GM18909 (cell line): Measurements from ENCODE around the gene SH3BP4.

ENCODE experiments used
- ATAC-seq: cut with Tn5 transposase; IDR thresholded peaks from one replicate; pipeline ENCODE4 v1.9.1; 2021; ENCODE audit warnings: mild to moderate bottlenecking; ENCODE audit not compliant: unreplicated experiment, poor library complexity

The SH3BP4 gene

DNA sequence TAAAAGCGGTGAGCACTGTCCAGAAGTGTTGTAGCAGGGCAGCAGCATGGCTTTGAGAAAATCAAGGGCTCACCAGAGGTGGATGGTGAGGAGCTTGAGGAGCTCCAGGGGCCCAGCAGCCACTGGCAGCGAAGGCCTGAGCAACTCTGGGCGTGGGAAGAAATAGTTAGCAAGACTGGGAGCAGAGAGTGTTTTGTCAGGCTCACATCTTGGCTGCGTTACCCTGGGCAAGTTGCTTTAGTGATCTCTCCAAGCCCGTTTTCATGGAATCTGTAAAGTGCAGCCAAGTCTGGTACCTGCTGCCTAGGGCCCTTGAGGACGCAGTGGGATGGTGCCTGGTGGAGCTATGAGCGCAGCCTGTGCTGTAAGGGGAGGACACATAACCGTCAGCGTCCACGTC is 78.3 kb downstream of the SH3BP4 start:
- no peak for ATAC-seq

DNA sequence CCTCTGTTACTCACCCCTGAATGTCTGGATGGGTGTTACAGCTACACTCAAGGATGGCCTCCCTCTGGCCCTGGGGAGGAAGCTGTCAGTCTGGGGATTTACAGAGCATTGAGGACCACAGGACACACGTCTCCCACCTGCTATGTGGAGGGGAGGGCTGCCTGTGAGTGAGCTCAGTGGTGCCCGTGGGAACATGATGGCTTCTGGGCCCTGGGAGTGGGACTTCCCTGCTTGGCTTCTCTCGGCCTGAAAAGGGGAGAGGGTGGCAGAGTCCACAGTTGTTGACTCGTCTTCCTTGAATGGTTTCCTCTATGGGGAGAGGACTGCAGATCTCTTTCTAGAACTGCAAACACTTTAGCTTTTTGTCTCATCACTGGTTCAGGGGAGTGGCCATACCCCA is 79.1 kb downstream of the SH3BP4 start:
- no peak for ATAC-seq

DNA sequence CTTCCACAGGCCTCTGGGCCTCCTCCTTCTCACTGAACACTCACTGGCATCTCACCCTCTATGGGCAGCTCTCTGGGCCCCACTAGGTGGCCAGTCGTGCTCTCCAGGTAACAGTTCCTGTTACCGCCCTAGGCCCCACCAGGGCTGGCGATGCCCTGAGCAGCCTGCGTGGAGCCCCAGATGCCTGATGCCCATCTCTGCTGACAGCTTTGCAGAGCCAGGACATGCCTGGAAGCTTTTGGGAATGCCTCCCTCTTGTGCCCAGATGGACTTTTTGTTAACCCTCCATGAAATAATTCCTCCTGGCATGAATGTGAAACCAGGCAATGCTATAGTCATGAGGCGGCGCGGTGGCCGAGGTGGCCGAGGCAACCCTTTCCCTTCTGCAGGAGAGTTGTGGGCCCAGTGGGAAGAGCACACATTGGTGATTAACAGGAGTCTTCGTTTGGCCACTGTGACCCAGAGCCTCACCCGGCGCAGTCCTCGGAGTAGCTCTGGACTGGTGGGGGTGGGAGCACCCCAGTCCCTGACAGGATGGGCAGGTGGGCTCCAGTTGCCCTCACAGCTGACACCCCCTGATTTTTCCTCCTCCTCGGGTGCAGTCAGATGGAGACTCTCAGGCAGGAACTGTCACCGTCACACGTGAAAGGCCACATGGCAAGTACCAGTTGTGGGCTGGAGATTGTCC is 80.0 kb downstream of the SH3BP4 start:
- no peak for ATAC-seq

DNA sequence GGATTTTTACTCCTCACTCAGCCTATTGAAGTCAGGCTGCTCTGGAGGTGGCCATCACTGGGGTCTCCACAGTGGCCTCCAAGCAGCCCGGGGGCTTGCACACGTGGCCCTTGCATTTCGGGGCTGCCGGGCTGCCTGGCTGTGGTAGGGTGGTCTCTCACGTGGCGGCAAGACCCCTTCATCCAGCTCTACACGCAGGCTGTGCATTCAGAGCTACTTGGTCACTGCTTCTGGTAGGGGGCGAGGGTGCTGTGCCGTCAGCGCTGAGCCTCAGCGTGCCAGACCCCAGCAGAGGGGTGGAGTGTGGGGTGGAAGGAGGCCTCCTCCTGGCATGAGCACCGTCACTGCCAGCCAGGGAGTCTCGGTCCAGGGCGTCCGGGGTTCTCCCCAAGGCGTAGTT is 80.6 kb downstream of the SH3BP4 start:
- ATAC-seq: no peak

DNA sequence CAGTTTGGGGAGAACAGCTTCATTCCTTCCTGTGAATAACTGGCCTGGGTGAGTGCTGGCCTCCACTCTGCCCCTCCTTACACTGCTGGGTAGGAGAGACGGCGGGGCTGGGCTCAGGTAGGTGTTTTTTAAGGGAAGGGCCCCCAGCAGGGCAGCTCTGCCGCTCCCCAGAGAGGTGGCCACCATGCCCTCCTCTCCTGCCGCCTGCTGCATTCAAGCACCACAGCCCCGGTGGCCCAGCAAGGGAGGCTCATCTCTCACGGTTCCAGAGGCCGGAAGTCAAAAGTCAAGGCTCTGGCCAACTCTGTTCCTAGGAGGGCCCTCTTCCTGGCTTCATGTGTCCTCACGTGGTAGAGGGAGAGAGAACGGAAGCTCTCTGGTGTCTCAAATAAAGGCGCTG is 81.1 kb downstream of the SH3BP4 start:
- ATAC-seq: no peak

DNA sequence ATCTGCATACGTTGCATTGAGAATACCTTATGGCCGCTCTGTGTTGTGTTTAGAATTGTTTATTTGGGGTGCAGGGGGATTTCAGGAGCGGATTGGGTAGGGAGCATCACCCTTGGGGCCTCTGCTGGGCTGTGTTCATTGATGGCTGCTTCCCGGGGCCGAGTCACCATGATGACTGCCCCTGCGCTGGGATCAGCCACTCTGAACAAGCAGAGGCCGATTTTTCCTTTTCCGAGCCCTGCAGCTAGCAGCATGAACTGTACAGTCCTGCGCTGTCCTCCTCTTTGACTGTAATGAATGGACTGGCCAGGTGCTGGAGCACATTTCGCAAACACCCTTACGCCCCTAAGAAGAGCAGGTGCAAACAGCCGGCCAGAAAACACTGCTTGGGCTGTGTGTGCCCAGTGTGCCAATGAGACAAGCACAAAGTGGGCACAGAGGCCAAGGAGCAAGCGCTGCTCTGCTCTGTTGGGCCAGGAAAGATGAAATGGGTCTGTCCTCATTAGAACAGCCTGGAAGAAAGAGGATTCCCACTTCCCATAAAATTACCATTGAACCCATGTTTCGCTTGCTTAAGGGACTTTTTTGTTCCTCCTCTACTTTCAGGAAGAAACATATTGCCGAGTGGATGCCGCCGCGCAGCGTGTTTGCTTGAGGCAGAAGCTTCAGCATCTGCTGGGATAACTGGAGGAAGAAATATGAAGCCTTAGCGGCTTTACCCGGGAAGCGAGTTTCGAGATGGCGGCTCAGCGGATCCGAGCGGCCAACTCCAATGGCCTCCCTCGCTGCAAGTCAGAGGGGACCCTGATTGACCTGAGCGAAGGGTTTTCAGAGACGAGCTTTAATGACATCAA is 82.7 kb downstream of the SH3BP4 start:
- ATAC-seq: no peak

DNA sequence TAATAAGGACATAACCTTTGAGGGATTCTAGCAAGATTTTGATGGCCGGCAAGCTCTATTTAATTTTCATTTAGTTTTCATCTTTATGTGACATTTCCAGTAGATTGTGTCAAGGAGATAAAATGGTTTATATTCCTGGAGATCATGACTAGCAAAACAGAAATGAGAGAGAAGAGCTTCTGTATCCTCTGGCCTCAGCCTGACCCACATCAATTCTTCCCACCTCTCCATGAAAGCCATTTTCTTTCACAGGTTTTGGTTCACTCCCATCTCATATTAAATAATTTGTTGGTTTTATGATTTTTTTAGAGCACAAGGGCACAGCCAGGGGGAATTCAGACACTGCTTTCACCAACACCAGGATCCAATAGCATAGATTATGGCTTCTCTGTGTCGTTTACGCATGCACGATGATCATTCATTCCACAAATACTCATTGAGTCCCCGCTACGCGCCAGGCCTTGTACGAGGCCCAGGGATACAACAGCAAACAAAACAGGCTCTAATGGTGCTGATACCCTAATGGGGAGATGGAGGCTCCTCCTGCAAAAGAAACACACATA is 85.9 kb downstream of the SH3BP4 start:
- no peak for ATAC-seq

DNA sequence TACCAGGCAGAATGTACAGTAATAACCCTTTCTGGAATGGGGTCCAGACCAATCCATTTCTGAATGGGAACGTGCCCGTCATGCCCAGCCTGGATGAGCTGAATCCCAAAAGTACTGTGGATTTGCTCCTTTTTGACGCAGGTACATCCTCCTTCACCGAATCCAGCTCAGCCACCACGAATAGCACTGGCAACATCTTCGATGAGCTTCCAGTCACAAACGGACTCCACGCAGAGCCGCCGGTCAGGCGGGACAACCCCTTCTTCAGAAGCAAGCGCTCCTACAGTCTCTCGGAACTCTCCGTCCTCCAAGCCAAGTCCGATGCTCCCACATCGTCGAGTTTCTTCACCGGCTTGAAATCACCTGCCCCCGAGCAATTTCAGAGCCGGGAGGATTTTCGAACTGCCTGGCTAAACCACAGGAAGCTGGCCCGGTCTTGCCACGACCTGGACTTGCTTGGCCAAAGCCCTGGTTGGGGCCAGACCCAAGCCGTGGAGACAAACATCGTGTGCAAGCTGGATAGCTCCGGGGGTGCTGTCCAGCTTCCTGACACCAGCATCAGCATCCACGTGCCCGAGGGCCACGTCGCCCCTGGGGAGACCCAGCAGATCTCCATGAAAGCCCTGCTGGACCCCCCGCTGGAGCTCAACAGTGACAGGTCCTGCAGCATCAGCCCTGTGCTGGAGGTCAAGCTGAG is 89.6 kb downstream of the SH3BP4 start:
- ATAC-seq: no peak

DNA sequence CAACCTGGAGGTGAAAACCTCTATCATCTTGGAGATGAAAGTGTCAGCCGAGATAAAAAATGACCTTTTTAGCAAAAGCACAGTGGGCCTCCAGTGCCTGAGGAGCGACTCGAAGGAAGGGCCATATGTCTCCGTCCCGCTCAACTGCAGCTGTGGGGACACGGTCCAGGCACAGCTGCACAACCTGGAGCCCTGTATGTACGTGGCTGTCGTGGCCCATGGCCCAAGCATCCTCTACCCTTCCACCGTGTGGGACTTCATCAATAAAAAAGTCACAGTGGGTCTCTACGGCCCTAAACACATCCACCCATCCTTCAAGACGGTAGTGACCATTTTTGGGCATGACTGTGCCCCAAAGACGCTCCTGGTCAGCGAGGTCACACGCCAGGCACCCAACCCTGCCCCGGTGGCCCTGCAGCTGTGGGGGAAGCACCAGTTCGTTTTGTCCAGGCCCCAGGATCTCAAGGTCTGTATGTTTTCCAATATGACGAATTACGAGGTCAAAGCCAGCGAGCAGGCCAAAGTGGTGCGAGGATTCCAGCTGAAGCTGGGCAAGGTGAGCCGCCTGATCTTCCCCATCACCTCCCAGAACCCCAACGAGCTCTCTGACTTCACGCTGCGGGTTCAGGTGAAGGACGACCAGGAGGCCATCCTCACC is 90.2 kb downstream of the SH3BP4 start:
- no peak for ATAC-seq

DNA sequence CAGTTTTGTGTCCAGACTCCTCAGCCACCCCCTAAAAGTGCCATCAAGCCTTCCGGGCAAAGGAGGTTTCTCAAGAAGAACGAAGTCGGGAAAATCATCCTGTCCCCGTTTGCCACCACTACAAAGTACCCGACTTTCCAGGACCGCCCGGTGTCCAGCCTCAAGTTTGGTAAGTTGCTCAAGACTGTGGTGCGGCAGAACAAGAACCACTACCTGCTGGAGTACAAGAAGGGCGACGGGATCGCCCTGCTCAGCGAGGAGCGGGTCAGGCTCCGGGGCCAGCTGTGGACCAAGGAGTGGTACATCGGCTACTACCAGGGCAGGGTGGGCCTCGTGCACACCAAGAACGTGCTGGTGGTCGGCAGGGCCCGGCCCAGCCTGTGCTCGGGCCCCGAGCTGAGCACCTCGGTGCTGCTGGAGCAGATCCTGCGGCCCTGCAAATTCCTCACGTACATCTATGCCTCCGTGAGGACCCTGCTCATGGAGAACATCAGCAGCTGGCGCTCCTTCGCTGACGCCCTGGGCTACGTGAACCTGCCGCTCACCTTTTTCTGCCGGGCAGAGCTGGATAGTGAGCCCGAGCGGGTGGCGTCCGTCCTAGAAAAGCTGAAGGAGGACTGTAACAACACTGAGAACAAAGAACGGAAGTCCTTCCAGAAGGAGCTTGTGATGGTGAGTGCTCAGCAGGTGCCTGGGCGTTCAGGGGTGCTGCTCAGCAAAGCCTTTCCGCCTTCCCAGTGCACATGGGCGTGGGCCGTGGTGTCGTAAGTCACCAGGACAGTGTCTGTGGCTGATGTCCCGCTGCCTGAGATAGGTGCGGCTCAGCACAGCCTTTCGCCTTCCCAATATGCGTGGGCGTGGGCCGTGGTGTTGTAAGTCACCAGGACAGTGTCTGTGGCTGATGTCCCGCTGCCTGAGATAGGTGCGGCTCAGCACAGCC is 91.0 kb downstream of the SH3BP4 start:
- ATAC-seq: no peak

DNA sequence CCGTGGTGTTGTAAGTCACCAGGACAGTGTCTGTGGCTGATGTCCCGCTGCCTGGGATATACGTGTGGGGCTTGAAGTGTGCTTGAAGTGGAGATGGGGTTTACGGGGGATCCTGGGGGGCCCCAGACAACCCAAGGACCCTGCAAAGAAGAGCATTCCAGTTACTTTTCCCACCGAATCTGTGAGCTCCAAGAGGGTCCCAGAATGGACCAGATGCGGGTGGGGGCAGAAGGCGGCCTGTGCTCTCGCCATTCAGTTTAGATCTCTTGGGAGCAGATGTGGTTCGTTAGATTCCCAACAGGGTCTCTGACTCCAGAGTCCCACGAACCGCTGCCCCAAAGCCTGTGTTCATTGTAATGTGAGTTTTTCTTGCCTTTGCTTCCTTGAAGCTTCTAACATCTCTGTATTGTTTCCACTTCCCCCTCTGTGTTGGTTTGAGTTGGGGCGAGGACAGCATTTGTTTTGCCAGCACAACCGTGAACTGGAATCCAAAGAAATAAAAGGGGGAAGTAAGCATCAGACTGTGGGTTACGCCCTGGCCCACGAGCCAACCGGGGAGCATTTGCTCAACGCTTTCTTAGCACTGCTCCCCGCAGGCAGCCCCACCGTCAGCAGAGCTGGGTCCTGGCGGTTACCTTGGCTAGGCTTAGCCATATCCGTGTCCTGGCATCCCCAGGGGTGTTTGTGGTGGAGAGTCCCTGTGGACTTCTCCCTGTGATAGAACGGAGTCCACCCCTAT is 92.1 kb downstream of the SH3BP4 start:
- ATAC-seq: no peak

DNA sequence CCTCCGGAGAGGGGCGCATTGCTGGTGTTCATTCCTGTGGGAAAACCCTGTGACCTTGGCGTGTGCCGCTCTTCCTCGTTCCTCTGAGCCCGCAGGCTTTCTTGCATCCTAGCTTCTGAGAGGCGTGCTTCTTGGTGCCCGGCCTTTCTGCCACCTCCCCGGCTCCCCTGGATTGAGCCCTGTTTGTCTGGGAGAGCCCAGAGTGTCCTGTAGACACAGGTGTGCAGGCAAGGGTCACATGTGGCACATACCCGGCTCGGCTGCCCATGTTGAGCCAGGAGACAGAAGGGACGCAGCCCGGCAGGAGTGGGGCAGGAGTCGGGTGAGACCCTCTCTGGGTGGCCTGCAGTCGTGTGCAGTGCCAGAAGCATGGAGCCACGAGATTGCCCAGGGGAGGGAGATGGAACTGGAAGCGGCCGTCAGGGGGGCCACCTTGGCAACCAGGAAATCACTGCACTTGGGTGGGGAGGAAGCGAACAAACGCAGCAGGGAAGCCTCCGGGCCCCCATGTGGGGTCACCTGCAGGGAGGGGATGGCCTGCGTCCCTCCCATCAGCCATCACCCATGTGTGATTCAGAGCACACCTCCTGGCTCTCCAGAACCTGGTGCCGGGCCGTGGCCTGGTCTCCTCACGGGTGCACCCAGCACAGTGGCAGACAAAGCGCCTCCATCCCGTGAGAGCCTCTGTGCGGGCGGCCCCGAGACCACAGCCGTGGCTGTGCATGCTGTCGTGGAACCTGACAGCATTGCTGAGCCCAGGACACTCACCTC is 92.9 kb downstream of the SH3BP4 start:
- no peak for ATAC-seq

DNA sequence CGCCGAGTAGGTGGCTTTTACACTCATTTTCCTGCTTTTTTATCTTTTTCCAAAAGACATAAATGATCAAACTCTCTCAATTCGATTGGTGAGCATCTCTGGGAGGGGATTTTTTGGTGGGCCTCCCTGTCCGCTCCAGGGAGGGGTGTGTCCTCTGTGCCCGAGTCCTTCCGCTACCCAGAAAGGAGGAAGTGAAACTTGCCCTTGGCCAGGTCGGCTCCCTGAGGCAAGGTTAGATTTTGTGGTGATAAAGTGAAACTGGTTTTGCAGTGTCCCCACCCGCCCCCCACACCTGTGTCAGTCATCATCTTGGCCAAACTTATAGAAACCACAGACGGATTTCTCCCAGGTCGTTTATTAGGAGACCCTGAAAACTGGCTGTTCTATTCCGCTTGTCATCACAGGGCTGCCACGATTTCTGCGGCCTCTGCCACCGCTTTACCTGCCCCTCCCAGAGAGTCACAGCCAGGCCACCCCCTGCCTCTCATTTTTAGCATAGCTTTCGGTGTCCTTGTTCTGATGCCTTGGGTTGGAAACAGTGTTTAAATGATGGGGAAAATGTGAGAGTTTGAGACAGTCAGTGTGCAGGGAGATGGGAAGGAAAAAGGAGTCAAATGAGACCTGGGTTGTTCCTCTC is 93.6 kb downstream of the SH3BP4 start:
- ATAC-seq: peak; percentile 73

DNA sequence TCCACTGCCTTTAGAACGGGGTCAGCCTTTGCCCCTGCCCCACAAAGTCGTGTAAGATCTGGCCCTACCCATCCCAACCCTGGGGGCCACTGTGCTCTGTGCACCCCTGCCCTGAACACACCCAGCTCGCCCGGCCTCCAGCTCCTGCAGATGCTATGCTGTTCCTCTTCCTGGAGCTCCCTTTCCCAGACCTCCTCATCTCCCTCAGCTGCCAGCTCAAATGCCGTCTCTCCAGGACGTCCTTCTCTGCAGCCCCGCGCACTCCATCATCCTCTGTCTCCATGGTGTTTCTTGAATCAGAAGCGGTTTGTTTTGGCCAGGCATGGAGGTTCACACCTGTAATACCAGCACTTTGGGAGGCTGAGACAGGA is 94.1 kb downstream of the SH3BP4 start:
- no peak for ATAC-seq

DNA sequence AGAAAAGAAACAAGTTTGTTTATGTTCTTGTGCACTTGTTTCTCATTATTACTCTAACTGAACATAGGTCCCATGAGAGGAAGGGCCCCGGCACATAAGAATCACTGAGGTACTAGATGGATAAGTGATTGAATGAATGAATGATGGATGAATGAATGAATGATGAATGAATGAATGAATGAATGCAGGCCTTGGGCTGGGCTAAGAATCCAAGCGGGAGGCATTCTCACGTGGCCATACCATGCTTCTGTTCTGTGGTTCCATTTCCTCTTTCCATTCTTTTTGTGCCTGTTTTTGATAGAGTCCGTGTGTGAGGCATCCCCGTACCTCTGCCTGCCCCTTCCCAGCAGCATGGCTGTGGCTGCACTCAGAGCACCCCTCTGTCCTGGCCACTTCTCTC is 94.8 kb downstream of the SH3BP4 start:
- ATAC-seq: no peak

DNA sequence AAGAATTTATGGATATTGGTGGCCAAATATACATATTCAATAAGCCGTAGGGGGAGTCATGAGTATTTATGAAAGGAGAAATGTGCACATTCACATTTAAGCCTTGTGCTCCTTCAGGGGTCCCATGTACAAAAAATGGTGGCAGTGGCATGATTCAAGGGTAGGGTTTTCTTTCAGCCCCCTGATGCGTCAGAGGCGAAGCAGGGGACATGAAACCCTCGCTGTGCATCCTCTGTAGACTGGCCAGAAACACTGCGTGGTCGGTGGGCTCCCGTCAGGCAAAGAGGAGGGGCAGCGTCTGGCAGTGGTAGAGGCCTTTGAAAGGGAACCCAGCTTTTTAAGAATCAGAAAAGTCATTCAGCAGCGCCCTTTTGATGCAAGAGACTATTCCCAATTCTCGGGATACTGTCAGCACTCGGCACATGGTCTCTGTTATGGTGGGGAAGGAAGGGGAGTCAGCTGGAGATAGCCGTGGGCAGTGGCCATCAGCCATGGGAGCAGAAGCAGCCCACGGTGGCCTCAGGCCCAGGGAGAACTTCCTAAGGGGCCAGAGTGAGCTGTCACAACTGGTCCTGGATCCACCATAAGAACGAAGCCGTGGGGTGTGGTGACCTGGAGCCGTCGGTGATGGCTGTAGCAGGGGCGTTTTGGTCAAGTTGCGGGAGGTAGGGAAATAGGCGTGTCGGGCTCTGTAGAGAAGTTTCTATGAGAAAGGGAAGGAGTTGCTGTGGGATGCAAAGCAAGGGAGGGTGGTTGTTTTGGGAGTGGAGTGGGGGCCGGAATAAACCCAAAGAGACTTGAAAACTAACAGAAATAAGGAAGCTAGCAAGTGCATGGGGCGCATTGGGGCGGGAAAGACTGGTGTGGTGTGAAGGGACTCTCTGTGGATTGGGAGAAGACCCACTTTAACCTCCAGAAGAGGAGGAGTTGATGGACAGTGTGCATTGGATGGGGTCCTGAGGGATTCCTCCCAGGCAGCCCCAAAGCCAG is 95.6 kb downstream of the SH3BP4 start:
- no peak for ATAC-seq
